ENCODE measurements around the gene SNX14. TPM values are rescaled to one million over a fixed set of nuclear protein-coding genes. Genes with fewer than 3 reads are reported as not detected.

Gene SNX14
- total and polyA plus RNA-seq, 2 of the 13 experiments (the other 11 are each of a cell fraction or from before 2014, with no cell fraction given): 83.5 to 112 TPM

DNA sequence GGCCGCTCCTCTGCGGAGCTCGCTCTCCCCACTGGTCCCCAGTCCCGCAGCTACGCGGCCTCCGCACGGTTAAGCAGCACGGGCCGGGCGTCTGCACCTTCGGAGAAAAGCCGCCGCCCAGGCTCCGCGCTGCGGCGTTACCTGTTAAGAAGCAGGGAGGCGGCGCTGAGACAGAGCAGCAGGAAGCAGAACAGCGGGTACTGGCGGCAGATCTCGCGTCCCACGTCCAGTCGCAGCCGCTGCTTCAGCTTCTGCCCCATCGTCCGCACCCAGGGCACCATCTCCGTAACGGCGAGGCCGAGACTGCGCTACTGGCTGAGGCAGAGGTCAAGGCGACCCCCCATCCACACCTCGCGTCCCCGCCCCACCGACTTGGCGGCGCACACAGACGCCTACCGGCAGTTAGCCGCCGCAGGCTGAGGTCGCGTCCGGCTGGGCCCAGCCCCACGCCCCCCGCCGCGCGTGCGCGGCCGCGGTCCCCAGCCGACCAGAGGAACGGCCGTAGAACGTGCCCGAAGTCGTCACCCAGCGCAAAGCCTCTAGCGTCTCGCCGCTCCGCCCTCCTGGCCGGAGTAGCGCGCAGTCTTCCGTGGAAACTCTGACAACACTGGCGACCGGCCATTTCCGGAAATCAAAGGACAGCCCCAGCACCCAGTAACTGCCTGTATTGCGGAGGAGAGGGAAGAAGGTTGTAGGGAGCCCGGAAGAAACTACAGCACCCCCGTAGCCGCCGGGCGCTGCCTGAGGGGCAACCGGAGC lies at the start of gene SNX14 (continued):
- TF ChIP-seq, protein P1, sequence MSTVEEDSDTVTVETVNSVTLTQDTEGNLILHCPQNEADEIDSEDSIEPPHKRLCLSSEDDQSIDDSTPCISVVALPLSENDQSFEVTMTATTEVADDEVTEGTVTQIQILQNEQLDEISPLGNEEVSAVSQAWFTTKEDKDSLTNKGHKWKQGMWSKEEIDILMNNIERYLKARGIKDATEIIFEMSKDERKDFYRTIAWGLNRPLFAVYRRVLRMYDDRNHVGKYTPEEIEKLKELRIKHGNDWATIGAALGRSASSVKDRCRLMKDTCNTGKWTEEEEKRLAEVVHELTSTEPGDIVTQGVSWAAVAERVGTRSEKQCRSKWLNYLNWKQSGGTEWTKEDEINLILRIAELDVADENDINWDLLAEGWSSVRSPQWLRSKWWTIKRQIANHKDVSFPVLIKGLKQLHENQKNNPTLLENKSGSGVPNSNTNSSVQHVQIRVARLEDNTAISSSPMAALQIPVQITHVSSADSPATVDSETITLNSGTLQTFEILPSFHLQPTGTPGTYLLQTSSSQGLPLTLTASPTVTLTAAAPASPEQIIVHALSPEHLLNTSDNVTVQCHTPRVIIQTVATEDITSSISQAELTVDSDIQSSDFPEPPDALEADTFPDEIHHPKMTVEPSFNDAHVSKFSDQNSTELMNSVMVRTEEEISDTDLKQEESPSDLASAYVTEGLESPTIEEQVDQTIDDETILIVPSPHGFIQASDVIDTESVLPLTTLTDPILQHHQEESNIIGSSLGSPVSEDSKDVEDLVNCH (CRISPR knock-in tag; IDR thresholded peaks at IDR 0.05): no peak
- TF ChIP-seq, protein P2, sequence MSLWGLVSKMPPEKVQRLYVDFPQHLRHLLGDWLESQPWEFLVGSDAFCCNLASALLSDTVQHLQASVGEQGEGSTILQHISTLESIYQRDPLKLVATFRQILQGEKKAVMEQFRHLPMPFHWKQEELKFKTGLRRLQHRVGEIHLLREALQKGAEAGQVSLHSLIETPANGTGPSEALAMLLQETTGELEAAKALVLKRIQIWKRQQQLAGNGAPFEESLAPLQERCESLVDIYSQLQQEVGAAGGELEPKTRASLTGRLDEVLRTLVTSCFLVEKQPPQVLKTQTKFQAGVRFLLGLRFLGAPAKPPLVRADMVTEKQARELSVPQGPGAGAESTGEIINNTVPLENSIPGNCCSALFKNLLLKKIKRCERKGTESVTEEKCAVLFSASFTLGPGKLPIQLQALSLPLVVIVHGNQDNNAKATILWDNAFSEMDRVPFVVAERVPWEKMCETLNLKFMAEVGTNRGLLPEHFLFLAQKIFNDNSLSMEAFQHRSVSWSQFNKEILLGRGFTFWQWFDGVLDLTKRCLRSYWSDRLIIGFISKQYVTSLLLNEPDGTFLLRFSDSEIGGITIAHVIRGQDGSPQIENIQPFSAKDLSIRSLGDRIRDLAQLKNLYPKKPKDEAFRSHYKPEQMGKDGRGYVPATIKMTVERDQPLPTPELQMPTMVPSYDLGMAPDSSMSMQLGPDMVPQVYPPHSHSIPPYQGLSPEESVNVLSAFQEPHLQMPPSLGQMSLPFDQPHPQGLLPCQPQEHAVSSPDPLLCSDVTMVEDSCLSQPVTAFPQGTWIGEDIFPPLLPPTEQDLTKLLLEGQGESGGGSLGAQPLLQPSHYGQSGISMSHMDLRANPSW (CRISPR knock-in tag; IDR thresholded peaks at IDR 0.05; ENCODE audit: borderline replicate concordance): 0 out of 2 replicates have a peak, but pooled peaks have one; percentile 28
- TF ChIP-seq, protein P3, sequence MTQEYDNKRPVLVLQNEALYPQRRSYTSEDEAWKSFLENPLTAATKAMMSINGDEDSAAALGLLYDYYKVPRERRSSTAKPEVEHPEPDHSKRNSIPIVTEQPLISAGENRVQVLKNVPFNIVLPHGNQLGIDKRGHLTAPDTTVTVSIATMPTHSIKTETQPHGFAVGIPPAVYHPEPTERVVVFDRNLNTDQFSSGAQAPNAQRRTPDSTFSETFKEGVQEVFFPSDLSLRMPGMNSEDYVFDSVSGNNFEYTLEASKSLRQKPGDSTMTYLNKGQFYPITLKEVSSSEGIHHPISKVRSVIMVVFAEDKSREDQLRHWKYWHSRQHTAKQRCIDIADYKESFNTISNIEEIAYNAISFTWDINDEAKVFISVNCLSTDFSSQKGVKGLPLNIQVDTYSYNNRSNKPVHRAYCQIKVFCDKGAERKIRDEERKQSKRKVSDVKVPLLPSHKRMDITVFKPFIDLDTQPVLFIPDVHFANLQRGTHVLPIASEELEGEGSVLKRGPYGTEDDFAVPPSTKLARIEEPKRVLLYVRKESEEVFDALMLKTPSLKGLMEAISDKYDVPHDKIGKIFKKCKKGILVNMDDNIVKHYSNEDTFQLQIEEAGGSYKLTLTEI (CRISPR knock-in tag; conservative IDR thresholded peaks at IDR 0.05): no peak
- TF ChIP-seq ZNF33A (CRISPR knock-in tag; IDR thresholded peaks at IDR 0.05; ENCODE audit: borderline replicate concordance) (no peak), HNRNPK (IDR thresholded peaks at IDR 0.05; ENCODE audit: low read depth, low read length, poor library complexity, severe bottlenecking) (peak; percentile 52), HOXD1 (CRISPR knock-in tag; IDR thresholded peaks at IDR 0.05) (peak; percentile 46; the same call in 1 of the 2 replicates), ZNF432 (CRISPR knock-in tag; IDR thresholded peaks at IDR 0.05; ENCODE audit: borderline replicate concordance) (no peak), SMARCE1 (IDR thresholded peaks at IDR 0.05; ENCODE audit: borderline replicate concordance) (no peak), SMAD3 (CRISPR knock-in tag; IDR thresholded peaks at IDR 0.05) (peak; percentile 73; the same call in 1 of the 2 replicates)
- TF ChIP-seq, protein P4, sequence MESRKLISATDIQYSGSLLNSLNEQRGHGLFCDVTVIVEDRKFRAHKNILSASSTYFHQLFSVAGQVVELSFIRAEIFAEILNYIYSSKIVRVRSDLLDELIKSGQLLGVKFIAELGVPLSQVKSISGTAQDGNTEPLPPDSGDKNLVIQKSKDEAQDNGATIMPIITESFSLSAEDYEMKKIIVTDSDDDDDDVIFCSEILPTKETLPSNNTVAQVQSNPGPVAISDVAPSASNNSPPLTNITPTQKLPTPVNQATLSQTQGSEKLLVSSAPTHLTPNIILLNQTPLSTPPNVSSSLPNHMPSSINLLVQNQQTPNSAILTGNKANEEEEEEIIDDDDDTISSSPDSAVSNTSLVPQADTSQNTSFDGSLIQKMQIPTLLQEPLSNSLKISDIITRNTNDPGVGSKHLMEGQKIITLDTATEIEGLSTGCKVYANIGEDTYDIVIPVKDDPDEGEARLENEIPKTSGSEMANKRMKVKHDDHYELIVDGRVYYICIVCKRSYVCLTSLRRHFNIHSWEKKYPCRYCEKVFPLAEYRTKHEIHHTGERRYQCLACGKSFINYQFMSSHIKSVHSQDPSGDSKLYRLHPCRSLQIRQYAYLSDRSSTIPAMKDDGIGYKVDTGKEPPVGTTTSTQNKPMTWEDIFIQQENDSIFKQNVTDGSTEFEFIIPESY (CRISPR knock-in tag; IDR thresholded peaks at IDR 0.05): no peak
- TF ChIP-seq, protein P5, sequence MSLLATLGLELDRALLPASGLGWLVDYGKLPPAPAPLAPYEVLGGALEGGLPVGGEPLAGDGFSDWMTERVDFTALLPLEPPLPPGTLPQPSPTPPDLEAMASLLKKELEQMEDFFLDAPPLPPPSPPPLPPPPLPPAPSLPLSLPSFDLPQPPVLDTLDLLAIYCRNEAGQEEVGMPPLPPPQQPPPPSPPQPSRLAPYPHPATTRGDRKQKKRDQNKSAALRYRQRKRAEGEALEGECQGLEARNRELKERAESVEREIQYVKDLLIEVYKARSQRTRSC (CRISPR knock-in tag; IDR thresholded peaks at IDR 0.05; ENCODE audit: low read depth): no peak
- TF ChIP-seq, protein P6, sequence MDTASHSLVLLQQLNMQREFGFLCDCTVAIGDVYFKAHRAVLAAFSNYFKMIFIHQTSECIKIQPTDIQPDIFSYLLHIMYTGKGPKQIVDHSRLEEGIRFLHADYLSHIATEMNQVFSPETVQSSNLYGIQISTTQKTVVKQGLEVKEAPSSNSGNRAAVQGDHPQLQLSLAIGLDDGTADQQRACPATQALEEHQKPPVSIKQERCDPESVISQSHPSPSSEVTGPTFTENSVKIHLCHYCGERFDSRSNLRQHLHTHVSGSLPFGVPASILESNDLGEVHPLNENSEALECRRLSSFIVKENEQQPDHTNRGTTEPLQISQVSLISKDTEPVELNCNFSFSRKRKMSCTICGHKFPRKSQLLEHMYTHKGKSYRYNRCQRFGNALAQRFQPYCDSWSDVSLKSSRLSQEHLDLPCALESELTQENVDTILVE (CRISPR knock-in tag; IDR thresholded peaks at IDR 0.05): no peak
- TF ChIP-seq, protein P7, sequence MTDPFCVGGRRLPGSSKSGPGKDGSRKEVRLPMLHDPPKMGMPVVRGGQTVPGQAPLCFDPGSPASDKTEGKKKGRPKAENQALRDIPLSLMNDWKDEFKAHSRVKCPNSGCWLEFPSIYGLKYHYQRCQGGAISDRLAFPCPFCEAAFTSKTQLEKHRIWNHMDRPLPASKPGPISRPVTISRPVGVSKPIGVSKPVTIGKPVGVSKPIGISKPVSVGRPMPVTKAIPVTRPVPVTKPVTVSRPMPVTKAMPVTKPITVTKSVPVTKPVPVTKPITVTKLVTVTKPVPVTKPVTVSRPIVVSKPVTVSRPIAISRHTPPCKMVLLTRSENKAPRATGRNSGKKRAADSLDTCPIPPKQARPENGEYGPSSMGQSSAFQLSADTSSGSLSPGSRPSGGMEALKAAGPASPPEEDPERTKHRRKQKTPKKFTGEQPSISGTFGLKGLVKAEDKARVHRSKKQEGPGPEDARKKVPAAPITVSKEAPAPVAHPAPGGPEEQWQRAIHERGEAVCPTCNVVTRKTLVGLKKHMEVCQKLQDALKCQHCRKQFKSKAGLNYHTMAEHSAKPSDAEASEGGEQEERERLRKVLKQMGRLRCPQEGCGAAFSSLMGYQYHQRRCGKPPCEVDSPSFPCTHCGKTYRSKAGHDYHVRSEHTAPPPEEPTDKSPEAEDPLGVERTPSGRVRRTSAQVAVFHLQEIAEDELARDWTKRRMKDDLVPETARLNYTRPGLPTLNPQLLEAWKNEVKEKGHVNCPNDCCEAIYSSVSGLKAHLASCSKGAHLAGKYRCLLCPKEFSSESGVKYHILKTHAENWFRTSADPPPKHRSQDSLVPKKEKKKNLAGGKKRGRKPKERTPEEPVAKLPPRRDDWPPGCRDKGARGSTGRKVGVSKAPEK (CRISPR knock-in tag; IDR thresholded peaks at IDR 0.05; ENCODE audit: borderline replicate concordance): no peak

Data from HepG2 (cell line).